GM12892 (cell line): Measurements from ENCODE around the gene SRRM1.

Experiments
- DNase-seq: peaks from one replicate; pipeline ENCODE4 v3.0.0; 2011; ENCODE audit not compliant: insufficient read length
- FAIRE-seq: peaks from 2 replicates; lab custom pipeline; 2011; peaks lifted over from hg19 to GRCh38; lab: Jason Lieb, UNC
- POLR2A ChIP-seq: IDR thresholded peaks from 2 replicates; pipeline ENCODE4 v1.6.1; 2011; ENCODE audit warnings: low read depth, low read length, control low read depth
- POLR2AphosphoS5 ChIP-seq: IDR thresholded peaks from 2 replicates; pipeline ENCODE4 v1.6.1; 2011; ENCODE audit warnings: low read depth, low read length, control low read depth
- TAF1 ChIP-seq: IDR thresholded peaks from 2 replicates; pipeline ENCODE4 v1.6.1; 2011; ENCODE audit warnings: low read depth, mild to moderate bottlenecking, control low read depth, low read length, borderline replicate concordance

The SRRM1 gene

GRCh38 chr1:24620678-24621077 lies 22.4 kb upstream of the SRRM1 start:
- TF ChIP-seq POLR2A (no peak), TAF1 (no peak), POLR2AphosphoS5 (no peak)
- DNase-seq, result no peak

GRCh38 chr1:24621121-24621520 lies 22.0 kb upstream of the SRRM1 start:
- no peak for TF ChIP-seq TAF1
- TF ChIP-seq POLR2A, result no peak
- no peak for TF ChIP-seq POLR2AphosphoS5
- no peak for FAIRE-seq
- no peak for DNase-seq

More at GRCh38 chr1:24620678-24621077, 22.4 kb upstream of the SRRM1 start:
- no peak for FAIRE-seq

GRCh38 chr1:24622218-24622617 lies 20.9 kb upstream of the SRRM1 start:
- DNase-seq, result no peak
- no peak for FAIRE-seq
- TF ChIP-seq POLR2A, result no peak
- TF ChIP-seq TAF1, result no peak
- TF ChIP-seq POLR2AphosphoS5, result no peak

DNA sequence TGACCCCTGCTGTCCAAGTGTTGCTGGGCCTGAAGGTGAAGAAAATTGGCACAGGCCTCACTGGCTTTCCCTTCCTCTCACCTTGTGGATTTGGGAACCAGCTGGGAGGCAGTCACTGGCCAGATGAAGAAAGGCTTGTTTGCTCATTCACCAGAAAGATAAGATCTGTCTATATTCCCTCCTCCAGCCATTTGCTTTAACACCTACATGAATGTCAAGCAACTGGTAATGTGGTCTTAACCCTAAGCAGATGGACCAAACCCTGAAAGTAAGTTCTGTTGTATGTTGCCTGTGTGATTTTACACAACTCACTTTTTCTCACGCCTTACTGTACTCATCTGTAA lies 10.3 kb upstream of the SRRM1 start:
- TF ChIP-seq POLR2A (no peak), TAF1 (no peak), POLR2AphosphoS5 (no peak)
- DNase-seq (no peak), FAIRE-seq (no peak)

DNA sequence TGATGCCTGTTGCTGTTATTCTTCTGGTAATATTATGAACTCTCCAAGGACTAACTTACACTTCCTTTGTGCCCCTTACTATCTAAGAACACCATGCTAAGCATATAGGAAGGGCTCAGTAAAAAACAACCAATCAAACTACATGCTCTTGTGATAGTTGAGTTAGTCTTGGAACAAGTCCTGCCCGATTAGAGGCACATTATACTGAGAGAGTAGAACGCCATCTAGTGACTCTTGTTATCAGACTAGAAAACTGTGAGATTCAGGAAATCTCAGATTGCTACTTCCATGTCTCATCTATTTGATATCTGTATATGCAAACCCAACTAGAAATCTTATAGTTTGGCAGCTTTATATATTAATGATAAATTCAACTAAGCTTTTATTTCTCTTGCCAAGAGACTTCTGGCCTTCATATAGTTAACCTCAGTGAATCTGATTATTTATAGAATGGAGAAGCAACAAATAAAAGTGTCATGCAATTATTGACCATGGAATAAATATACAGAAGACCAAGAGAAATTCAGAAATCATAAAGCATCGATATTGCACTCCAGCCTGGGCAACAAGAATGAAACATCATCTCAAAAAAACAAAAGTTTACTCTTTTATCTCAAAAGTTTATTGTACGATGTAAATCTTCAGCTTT lies 7.8 kb upstream of the SRRM1 start:
- FAIRE-seq (peak; percentile 68), DNase-seq (peak; percentile 29)
- no peak for TF ChIP-seq TAF1
- no peak for TF ChIP-seq POLR2AphosphoS5
- no peak for TF ChIP-seq POLR2A

DNA sequence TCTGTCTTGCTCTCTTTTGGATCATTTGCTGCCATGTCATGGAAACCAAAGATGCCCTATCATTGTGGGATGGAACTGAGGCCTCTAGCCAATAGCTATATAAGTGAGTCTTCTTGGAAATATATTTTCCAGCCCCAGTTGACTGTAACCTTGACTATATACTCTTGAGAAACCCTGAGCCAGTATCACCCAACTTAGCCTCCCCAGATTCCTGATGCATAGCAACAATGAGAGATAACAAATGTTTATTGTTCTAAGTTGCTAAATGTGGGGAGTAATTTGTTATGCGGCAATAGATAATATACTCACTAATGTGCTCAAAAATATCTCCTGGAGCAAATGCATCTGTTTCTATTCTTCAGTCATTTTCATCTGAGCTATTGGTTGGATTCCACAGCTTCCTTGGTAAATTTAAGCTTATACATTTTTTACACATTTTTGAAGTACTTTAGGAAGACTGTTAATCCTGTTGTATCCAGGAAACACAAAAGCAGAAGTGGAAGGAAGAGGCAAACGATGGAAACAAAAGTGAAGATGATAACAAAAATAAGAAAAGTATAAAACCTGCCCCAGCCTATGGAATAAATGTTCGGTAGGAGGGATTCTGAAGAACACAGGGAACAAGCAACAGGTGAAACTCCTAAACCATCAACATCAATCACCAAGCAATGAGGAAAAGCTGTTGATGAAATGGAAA lies 6.3 kb upstream of the SRRM1 start:
- FAIRE-seq (no peak), DNase-seq (no peak)
- TF ChIP-seq TAF1 (no peak), POLR2A (no peak), POLR2AphosphoS5 (no peak)

DNA sequence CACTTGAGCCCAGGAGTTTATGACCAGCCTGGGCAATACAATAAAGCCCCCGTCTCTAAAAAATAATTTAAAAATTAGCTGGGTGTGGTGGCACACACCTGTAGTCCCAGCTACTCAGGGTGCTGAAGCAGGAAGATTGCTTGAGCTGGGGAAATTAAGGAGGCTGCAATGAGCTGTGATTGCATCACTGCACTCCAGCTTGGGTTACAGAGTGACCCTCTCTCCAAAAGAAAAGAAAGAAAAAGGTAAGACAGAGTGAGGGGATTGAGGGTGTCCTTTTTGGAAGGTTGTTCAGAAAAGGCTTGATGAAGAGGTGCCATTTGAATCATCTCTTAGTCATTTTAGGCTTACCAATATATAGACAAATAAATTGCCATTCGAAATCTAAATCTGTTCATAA lies 4.0 kb upstream of the SRRM1 start:
- DNase-seq (no peak), FAIRE-seq (no peak)
- TF ChIP-seq POLR2AphosphoS5 (no peak), POLR2A (no peak), TAF1 (no peak)

DNA sequence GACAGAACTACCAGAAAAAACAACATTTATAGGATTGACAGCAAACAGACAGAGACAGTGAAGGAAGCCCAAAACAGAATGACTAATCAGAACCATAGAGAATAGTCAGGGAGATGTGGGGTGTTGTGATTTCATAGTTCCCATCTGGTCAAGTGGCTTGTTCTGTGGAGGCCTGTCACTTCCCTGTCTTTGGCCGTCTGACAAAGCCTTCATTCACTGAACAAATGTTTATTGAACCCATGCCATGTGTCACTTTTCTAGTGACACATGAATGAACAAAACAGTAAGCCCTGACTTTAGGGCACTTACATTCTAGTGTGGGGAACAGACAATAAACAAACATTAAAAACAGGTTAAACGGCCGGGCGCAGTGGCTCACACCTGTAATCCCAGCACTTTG lies 3.2 kb upstream of the SRRM1 start:
- DNase-seq (no peak), FAIRE-seq (no peak)
- TF ChIP-seq POLR2A, result no peak
- no peak for TF ChIP-seq POLR2AphosphoS5
- no peak for TF ChIP-seq TAF1

- FAIRE-seq (no peak), DNase-seq (no peak)
- TF ChIP-seq POLR2A (no peak), POLR2AphosphoS5 (no peak), TAF1 (no peak)
Measured at GRCh38 chr1:24640288-24640687, 2.8 kb upstream of the SRRM1 start.

DNA sequence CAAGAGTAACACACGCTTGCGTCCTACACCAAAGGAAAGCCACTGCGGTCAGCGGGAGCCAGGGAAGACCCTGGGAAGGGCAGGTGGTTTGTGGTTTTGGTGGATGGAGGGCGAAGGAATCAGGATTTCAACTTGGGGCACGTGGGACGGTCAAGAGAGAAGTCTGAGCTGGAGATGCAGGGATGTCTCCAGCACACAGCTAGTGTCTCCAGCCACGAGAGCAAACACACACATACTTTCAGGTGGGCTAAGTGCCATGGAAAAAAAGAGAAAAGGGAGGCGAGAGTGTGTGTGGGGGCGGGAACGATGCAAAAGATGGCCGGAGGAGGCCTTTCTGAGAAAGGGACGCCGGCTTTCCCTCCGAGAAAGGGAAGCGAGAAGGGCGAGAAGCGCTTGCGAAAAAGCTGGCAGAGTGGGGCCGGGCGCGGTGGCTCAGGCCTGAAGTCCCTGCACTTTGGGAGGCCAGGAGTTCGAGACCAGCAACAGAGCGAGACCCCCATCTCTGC lies 1.4 kb upstream of the SRRM1 start:
- TF ChIP-seq TAF1 (no peak), POLR2A (no peak), POLR2AphosphoS5 (no peak)
- FAIRE-seq (no peak), DNase-seq (peak; percentile 25)

GRCh38 chr1:24643363-24644099 lies 429 bp downstream of the SRRM1 start:
- TF ChIP-seq POLR2A (no peak), POLR2AphosphoS5 (no peak; the same call in 1 of the 2 replicates), TAF1 (no peak; the same call in 1 of the 2 replicates)
- no peak for FAIRE-seq
- DNase-seq, result peak; percentile 32

DNA sequence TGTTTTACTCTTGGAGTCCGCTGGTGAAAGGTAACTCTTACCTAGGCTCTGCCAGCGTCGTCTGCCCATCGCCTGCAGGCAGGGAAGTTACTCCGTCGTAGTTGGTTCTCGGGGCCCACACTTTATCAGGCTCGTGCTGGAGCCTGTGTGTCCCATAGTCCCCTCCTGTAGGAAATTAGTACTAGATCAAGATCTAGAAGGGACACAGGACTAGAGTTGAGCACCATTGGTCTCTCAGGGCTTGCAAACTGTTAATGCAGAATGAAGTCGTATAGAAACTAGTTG lies 940 bp downstream of the SRRM1 start:
- TF ChIP-seq TAF1, result no peak
- no peak for TF ChIP-seq POLR2AphosphoS5
- TF ChIP-seq POLR2A, result no peak
- no peak for FAIRE-seq
- no peak for DNase-seq
